ENCODE measurements around the gene FAM200A.

GRCh38 chr7:99543916-99544315, 8.0 kb downstream of the FAM200A start:
- TF ChIP-seq RNF2 (IDR thresholded peaks at IDR 0.05; ENCODE audit: borderline replicate concordance, low read depth) (no peak), CTCF (IDR thresholded peaks at IDR 0.05) (no peak), POLR2A (IDR thresholded peaks at IDR 0.05; ENCODE audit: low read length) (no peak), USF2 (IDR thresholded peaks at IDR 0.05) (no peak), RCOR1 (IDR thresholded peaks at IDR 0.05; ENCODE audit: low read depth, low read length) (no peak), HMGXB4 (CRISPR knock-in tag; IDR thresholded peaks at IDR 0.05; ENCODE audit: borderline replicate concordance) (no peak), POLR2AphosphoS2 (conservative IDR thresholded peaks at IDR 0.05; ENCODE audit: low read length) (no peak), CHD2 (IDR thresholded peaks at IDR 0.05; ENCODE audit: low read length, partially characterized antibody) (no peak), TFCP2L1 (CRISPR knock-in tag; IDR thresholded peaks at IDR 0.05) (no peak), KDM5A (IDR thresholded peaks at IDR 0.05) (no peak), GATA3 (IDR thresholded peaks at IDR 0.05; ENCODE audit: borderline replicate concordance) (no peak), JUNB (IDR thresholded peaks at IDR 0.05) (no peak), CBX8 (IDR thresholded peaks at IDR 0.05) (no peak)

All from A549 (cell line).